ENCODE results near the gene ENKD1. TPM values are rescaled to one million over a fixed set of nuclear protein-coding genes. Genes with fewer than 3 reads are reported as not detected.

Gene ENKD1
- total RNA-seq, 1 donor from 2014 or later = 11.8 TPM

DNA sequence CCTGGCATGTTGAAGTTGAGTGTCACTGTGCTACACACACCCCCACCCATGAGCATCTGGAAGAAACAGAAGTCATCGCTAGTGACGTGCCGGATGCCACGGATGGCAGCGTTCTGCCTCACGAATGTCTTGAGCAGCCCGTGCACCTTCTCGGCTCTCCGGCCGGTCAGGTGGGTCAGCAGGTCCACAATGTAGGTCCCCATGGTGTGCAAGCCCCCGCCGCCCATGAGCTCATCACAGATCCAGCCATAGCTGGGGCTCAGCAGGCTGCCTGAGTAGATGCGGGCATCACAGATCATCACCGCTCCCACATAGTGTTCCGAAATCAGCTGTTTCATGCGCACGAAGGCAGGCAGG, 9.0 kb upstream of the ENKD1 start:
- Mint-ChIP-seq H3K36me3 (ENCODE audit: low read depth) (no peaks in the 10 kb centered on the region), H3K27ac (no peak overlapping the region), H3K4me3 (no peak overlapping the region), H3K27me3 (ENCODE audit: insufficient read depth) (no peaks in the 10 kb centered on the region), H3K4me1 (ENCODE audit: low read depth) (no peaks in the 10 kb centered on the region), H3K9me3 (no peaks in the 10 kb centered on the region)
- DNase-seq (ENCODE audit: low spot score) = no peak
- intact Hi-C loops (cut with micrococcal nuclease) = no loop called here

GRCh38 chr16:67674851-67675578, 8.5 kb upstream of the ENKD1 start:
- intact Hi-C loops (cut with micrococcal nuclease) = no loop called here
- Mint-ChIP-seq H3K9me3 (no peaks in the 10 kb centered on the region), H3K4me1 (ENCODE audit: low read depth) (no peaks in the 10 kb centered on the region), H3K4me3 (no peak overlapping the region), H3K27ac (no peak overlapping the region), H3K36me3 (ENCODE audit: low read depth) (no peaks in the 10 kb centered on the region), H3K27me3 (ENCODE audit: insufficient read depth) (no peaks in the 10 kb centered on the region)
- no peak for DNase-seq (ENCODE audit: low spot score)

DNA sequence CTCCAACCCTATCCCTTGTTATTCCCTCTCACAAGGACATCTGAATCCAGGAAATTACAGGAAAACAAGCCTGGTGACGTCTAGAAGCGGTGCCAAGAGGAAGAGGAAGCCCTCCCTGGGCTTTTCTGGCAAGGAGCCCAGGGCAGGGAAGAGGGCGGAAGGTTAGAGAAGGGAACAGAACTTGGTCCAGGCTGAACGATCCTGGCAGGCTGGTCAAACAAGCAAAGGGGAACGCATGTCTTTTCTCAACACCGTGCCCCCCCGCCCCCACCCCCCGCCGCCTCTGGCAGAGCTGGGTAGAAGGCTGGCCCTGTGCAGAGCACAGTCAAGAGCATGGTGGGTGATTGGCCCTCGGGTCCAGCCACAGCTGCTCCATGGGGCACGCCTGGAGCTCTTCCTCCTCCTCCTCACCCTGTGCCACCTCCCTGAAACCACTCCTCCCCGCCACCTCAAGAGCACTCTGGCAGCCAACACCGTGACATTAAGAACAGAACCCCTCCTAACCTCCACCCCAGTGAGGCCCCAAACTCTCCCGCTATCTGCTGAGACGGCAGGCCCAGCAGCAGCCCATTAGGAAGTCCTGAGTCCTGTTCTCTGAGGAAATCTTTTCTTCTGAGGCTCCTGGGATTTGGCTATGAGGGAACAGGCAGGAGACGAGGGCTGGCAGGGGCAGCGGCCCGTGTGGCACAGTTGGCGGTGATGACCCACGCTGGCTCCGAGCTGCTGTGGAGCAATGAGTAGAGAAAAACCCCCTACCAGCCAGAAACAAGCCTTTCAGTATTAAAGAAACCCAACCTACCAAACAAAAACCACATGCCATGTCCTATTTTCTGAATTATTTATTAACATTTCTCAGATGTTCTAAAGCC, 7.4 kb upstream of the ENKD1 start:
- intact Hi-C loops (cut with micrococcal nuclease) = loop anchor here (2.0 kb wide), 1 partner anchor 255 kb away; no protein-coding TSS in a partner anchor
- Mint-ChIP-seq H3K27ac (peak overlapping the region; percentile 12), H3K36me3 (ENCODE audit: low read depth) (no peaks in the 10 kb centered on the region), H3K27me3 (ENCODE audit: insufficient read depth) (no peaks in the 10 kb centered on the region), H3K9me3 (no peaks in the 10 kb centered on the region), H3K4me1 (ENCODE audit: low read depth) (no peaks in the 10 kb centered on the region), H3K4me3 (no peak overlapping the region)
- DNase-seq (ENCODE audit: low spot score) = no peak

GRCh38 chr16:67672739-67673662, 6.5 kb upstream of the ENKD1 start:
- DNase-seq (ENCODE audit: low spot score) = no peak
- Mint-ChIP-seq H3K27me3 (ENCODE audit: insufficient read depth) (no peaks in the 10 kb centered on the region), H3K9me3 (no peaks in the 10 kb centered on the region), H3K4me1 (ENCODE audit: low read depth) (no peaks in the 10 kb centered on the region), H3K4me3 (no peak overlapping the region), H3K27ac (no peak overlapping the region), H3K36me3 (ENCODE audit: low read depth) (no peaks in the 10 kb centered on the region)
- intact Hi-C loops (cut with micrococcal nuclease) = loop anchor here (1.0 to 2.0 kb wide), 2 partner anchors 143 to 256 kb away; no protein-coding TSS in a partner anchor

GRCh38 chr16:67672306-67672705, 5.8 kb upstream of the ENKD1 start:
- intact Hi-C loops (cut with micrococcal nuclease) = loop anchor here (1.0 to 2.0 kb wide), 2 partner anchors 144 to 256 kb away; no protein-coding TSS in a partner anchor
- Mint-ChIP-seq H3K36me3 (ENCODE audit: low read depth) (no peaks in the 10 kb centered on the region), H3K9me3 (no peaks in the 10 kb centered on the region), H3K27me3 (ENCODE audit: insufficient read depth) (no peaks in the 10 kb centered on the region), H3K27ac (no peak overlapping the region), H3K4me3 (no peak overlapping the region), H3K4me1 (ENCODE audit: low read depth) (no peaks in the 10 kb centered on the region)
- no peak for DNase-seq (ENCODE audit: low spot score)

- Mint-ChIP-seq H3K4me3 (no peak overlapping the region), H3K27me3 (ENCODE audit: insufficient read depth) (no peaks in the 10 kb centered on the region), H3K4me1 (ENCODE audit: low read depth) (no peaks in the 10 kb centered on the region), H3K36me3 (ENCODE audit: low read depth) (no peaks in the 10 kb centered on the region), H3K27ac (no peak overlapping the region), H3K9me3 (no peaks in the 10 kb centered on the region)
- intact Hi-C loops (cut with micrococcal nuclease) = loop anchor here (2.0 kb wide), 2 partner anchors 49 to 123 kb away; partner anchors contain the start of gene GFOD2
- DNase-seq (ENCODE audit: low spot score) = no peak
These were observed 3.0 kb upstream of the ENKD1 start for GRCh38 chr16:67669499-67670101.

GRCh38 chr16:67668495-67669157, 2.1 kb upstream of the ENKD1 start:
- no peaks in the 10 kb centered on the region for H3K36me3 Mint-ChIP-seq (ENCODE audit: low read depth)
- no peaks in the 10 kb centered on the region for H3K9me3 Mint-ChIP-seq
- H3K27ac Mint-ChIP-seq = no peak overlapping the region
- DNase-seq (ENCODE audit: low spot score) = no peak
- intact Hi-C loops (cut with micrococcal nuclease) = loop anchor here (1.0 to 2.0 kb wide), 5 partner anchors 8 to 147 kb away; partner anchors contain the start of genes ACD, CTCF, GFOD2 and PARD6A
- H3K4me1 Mint-ChIP-seq (ENCODE audit: low read depth) = peaks cover 5% of the 10 kb centered on the region
- H3K4me3 Mint-ChIP-seq = no peak overlapping the region
- no peaks in the 10 kb centered on the region for H3K27me3 Mint-ChIP-seq (ENCODE audit: insufficient read depth)

DNA sequence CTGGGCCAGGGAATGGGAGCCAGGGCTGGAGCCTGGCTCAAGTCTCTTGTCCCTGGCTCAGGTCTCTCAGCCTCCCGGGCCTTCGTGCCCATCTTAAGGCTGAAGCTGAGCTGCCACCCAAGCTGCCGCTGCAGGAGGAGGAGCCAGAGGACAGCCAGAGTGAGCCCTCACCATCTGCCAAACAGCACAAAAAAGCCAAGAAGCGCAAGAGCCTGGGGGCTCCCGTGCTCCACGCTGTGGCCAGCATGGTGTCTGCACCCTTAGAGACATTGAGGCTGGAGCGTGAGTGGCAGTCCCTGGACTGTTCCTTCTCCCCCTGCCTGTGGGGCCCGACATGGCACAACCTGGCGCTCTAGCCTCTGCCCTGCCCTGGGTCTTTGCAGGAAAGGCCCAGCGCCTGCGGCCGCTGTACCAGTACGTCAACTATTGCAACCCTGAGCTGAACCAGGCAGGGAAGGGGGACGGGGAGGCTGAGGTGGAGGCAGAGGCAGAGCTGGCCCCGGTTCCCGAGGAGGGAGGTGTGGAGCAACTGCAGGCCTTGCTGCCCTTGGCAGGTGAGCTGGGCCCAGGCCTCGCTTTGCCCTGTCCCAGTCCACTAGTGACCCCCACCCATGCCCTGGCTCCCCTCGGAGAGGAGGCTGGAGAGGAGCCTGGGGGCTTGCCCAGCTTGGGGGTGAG, 1.4 kb upstream of the ENKD1 start:
- H3K27ac Mint-ChIP-seq = no peak overlapping the region
- intact Hi-C loops (cut with micrococcal nuclease) = loop anchor here (1.0 to 2.0 kb wide), 5 partner anchors 8 to 147 kb away; partner anchors contain the start of genes ACD, CTCF, GFOD2 and PARD6A
- no peaks in the 10 kb centered on the region for H3K27me3 Mint-ChIP-seq (ENCODE audit: insufficient read depth)
- H3K9me3 Mint-ChIP-seq = no peaks in the 10 kb centered on the region
- H3K4me1 Mint-ChIP-seq (ENCODE audit: low read depth) = peaks cover 5% of the 10 kb centered on the region
- no peaks in the 10 kb centered on the region for H3K36me3 Mint-ChIP-seq (ENCODE audit: low read depth)
- DNase-seq (ENCODE audit: low spot score) = peak; percentile 76
- peak overlapping the region; percentile 83 for H3K4me3 Mint-ChIP-seq

- Mint-ChIP-seq H3K9me3 (no peaks in the 10 kb centered on the region), H3K4me3 (peak overlapping the region; percentile 83), H3K36me3 (ENCODE audit: low read depth) (no peaks in the 10 kb centered on the region), H3K4me1 (ENCODE audit: low read depth) (peaks cover 5% of the 10 kb centered on the region), H3K27ac (no peak overlapping the region), H3K27me3 (ENCODE audit: insufficient read depth) (no peaks in the 10 kb centered on the region)
- no peak for DNase-seq (ENCODE audit: low spot score)
- intact Hi-C loops (cut with micrococcal nuclease) = no loop called here
These were observed 885 bp upstream of the ENKD1 start for GRCh38 chr16:67667453-67667816.

DNA sequence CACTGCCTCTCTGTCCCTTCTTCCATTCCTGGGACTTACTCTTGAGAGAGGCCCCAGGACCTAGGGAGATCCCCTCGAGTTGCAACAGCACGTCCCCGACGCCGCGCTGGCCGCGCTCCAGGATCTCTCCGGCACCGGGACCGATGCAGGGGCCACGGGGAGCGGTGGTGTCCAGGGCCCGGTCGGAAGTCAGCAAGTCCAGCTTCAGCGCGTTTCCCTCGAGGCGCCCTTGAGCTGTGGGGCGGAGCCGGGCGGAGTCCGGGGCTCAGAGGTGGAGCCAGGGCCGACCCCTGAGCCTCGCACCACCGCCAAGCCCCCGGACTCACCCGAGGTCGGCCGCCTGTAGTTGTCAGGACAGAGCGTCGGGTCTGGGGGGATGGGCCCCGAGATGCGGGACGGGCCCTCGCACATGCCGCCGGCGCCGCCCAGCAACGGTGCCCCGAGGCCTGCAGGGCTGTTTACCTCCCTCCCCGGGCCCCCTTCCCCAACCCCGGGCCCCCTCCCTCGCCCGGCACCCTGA, 458 bp downstream of the ENKD1 start:
- no peaks in the 10 kb centered on the region for H3K27me3 Mint-ChIP-seq (ENCODE audit: insufficient read depth)
- H3K9me3 Mint-ChIP-seq = no peaks in the 10 kb centered on the region
- intact Hi-C loops (cut with micrococcal nuclease) = no loop called here
- H3K27ac Mint-ChIP-seq = peak overlapping the region; percentile 40
- peaks cover 10% of the 10 kb centered on the region for H3K4me1 Mint-ChIP-seq (ENCODE audit: low read depth)
- peak overlapping the region; percentile 77 for H3K4me3 Mint-ChIP-seq
- no peaks in the 10 kb centered on the region for H3K36me3 Mint-ChIP-seq (ENCODE audit: low read depth)
- no peak for DNase-seq (ENCODE audit: low spot score)

- intact Hi-C loops (cut with micrococcal nuclease) = no loop called here
- no peak overlapping the region for H3K27ac Mint-ChIP-seq
- peak overlapping the region; percentile 77 for H3K4me3 Mint-ChIP-seq
- no peaks in the 10 kb centered on the region for H3K9me3 Mint-ChIP-seq
- no peaks in the 10 kb centered on the region for H3K27me3 Mint-ChIP-seq (ENCODE audit: insufficient read depth)
- H3K4me1 Mint-ChIP-seq (ENCODE audit: low read depth) = peaks cover 11% of the 10 kb centered on the region
- no peaks in the 10 kb centered on the region for H3K36me3 Mint-ChIP-seq (ENCODE audit: low read depth)
- DNase-seq (ENCODE audit: low spot score) = no peak
These were observed 952 bp downstream of the ENKD1 start for GRCh38 chr16:67665598-67665997.
